ENCODE measurements around the gene LBHD2. TPM values are rescaled to one million over a fixed set of nuclear protein-coding genes. Genes with fewer than 3 reads are reported as not detected.

LBHD2 gene
- total and polyA plus RNA-seq, 2 of the 13 experiments (the other 11 are each of a cell fraction or from before 2014, with no cell fraction given), result 0.67 to 1.00 TPM

GRCh38 chr14:103109535-103110441 lies 25.8 kb downstream of the LBHD2 start (continued):
- TF ChIP-seq EHMT2 (IDR thresholded peaks at IDR 0.05; ENCODE audit: borderline replicate concordance, low read depth, low read length) (no peak), ZNF329 (CRISPR knock-in tag; IDR thresholded peaks at IDR 0.05; ENCODE audit: low read depth) (no peak), ZNF678 (CRISPR knock-in tag; IDR thresholded peaks at IDR 0.05) (no peak), CC2D1A (CRISPR knock-in tag; IDR thresholded peaks at IDR 0.05) (no peak), NFYC (CRISPR knock-in tag; IDR thresholded peaks at IDR 0.05) (no peak), PBX3 (CRISPR knock-in tag; IDR thresholded peaks at IDR 0.05; ENCODE audit: borderline replicate concordance) (no peak), ZBTB1 (CRISPR knock-in tag; IDR thresholded peaks at IDR 0.05; ENCODE audit: borderline replicate concordance) (no peak), POLR2G (IDR thresholded peaks at IDR 0.05; ENCODE audit: low read depth, low read length) (no peak), ZHX2 (IDR thresholded peaks at IDR 0.05; ENCODE audit: low read depth) (no peak), ZHX2 (CRISPR knock-in tag; IDR thresholded peaks at IDR 0.05; ENCODE audit: borderline replicate concordance) (no peak), ZNF737 (CRISPR knock-in tag; IDR thresholded peaks at IDR 0.05; ENCODE audit: borderline replicate concordance) (no peak), SAP130 (CRISPR knock-in tag; IDR thresholded peaks at IDR 0.05; ENCODE audit: low read depth) (peak; percentile 53), ZNF235 (CRISPR knock-in tag; IDR thresholded peaks at IDR 0.05; ENCODE audit: borderline replicate concordance) (no peak), BRF2 (CRISPR knock-in tag; IDR thresholded peaks at IDR 0.05) (no peak), ATF2 (CRISPR knock-in tag; IDR thresholded peaks at IDR 0.05) (no peak)
- TF ChIP-seq, protein P1, sequence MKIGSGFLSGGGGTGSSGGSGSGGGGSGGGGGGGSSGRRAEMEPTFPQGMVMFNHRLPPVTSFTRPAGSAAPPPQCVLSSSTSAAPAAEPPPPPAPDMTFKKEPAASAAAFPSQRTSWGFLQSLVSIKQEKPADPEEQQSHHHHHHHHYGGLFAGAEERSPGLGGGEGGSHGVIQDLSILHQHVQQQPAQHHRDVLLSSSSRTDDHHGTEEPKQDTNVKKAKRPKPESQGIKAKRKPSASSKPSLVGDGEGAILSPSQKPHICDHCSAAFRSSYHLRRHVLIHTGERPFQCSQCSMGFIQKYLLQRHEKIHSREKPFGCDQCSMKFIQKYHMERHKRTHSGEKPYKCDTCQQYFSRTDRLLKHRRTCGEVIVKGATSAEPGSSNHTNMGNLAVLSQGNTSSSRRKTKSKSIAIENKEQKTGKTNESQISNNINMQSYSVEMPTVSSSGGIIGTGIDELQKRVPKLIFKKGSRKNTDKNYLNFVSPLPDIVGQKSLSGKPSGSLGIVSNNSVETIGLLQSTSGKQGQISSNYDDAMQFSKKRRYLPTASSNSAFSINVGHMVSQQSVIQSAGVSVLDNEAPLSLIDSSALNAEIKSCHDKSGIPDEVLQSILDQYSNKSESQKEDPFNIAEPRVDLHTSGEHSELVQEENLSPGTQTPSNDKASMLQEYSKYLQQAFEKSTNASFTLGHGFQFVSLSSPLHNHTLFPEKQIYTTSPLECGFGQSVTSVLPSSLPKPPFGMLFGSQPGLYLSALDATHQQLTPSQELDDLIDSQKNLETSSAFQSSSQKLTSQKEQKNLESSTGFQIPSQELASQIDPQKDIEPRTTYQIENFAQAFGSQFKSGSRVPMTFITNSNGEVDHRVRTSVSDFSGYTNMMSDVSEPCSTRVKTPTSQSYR (CRISPR knock-in tag; IDR thresholded peaks at IDR 0.05; ENCODE audit: borderline replicate concordance), result peak; percentile 84
